Endothelial cell of umbilical vein (primary cell): ENCODE measurements around the gene CHD5. TPM values are rescaled to one million over a fixed set of nuclear protein-coding genes. Genes with fewer than 3 reads are reported as not detected.

Experiments
- BruUV-seq: library from RNA; stranded (reverse); fragments of 400-500 nt; replicated peaks from 2 replicates; lab custom pipeline; 2021; lab: Mats Ljungman, UMichigan
- CTCF ChIA-PET: fragments of 300-600, 350-600 bp; sonication (Branson Sonifier 250); formaldehyde crosslinking; loops from one replicate; lab custom pipeline; 2021; ENCODE audit warnings: antibody characterized with exemption, inconsistent platforms; lab: Charles Lee
- POLR2A ChIA-PET: fragments of 300-600, 350-600 bp; sonication (Branson Sonifier 250); formaldehyde crosslinking; loops from one replicate; lab custom pipeline; 2021; ENCODE audit warnings: antibody characterized with exemption, inconsistent platforms; lab: Charles Lee
- DNase-seq: peaks from one replicate; pipeline ENCODE4 v3.0.0-alpha.2; 2011; ENCODE audit warnings: low read depth, low spot score
- FAIRE-seq: peaks from 2 replicates; lab custom pipeline; 2011; peaks lifted over from hg19 to GRCh38; lab: Jason Lieb, UNC
- H2AFZ ChIP-seq: 2 replicates; pipeline ENCODE4 v1.6.0; 2012; ENCODE audit warnings: low read depth, low read length, control low read depth, inconsistent platforms
- H3K27ac ChIP-seq: 2 replicates; pipeline ENCODE4 v1.5.1; 2011; ENCODE audit warnings: low read depth, mild to moderate bottlenecking, control low read depth, low read length, moderate library complexity; ENCODE audit not compliant: insufficient read depth
- H3K27me3 ChIP-seq, 2 experiments: 2 replicates each; pipeline versions ENCODE4 v1.6.0 to v1.6.1; 2011; ENCODE audit warnings: low read length in 2 of 2, mixed read lengths in 1 of 2; ENCODE audit not compliant: control insufficient read depth in 2 of 2, insufficient read depth in 2 of 2
- H3K36me3 ChIP-seq, 2 experiments: 2 replicates in 1 of 2; 3 replicates in 1 of 2; pipeline ENCODE4 v1.5.1; 2011; ENCODE audit warnings: low read length in 2 of 2, mild to moderate bottlenecking in 1 of 2, moderate library complexity in 1 of 2; ENCODE audit not compliant: control insufficient read depth in 2 of 2, insufficient read depth in 2 of 2; ENCODE audit errors: extremely low read depth in 1 of 2
- H3K4me1 ChIP-seq: 3 replicates; pipeline ENCODE4 v1.5.1; 2011; ENCODE audit warnings: mild to moderate bottlenecking, low read length; ENCODE audit not compliant: control insufficient read depth, insufficient read depth; ENCODE audit errors: extremely low read depth
- H3K4me2 ChIP-seq: 2 replicates; pipeline ENCODE4 v1.6.1; 2011; ENCODE audit warnings: low read length, control low read depth, mixed read lengths; ENCODE audit not compliant: insufficient read depth
- H3K4me3 ChIP-seq, 3 experiments: fragments of 200-600 bp in 1 of 3; sonication (generic), shearing (Covaris generic) in 1 of 3; replicated peaks in 1 of 3; 2 replicates each; pipeline ENCODE4 v1.5.1; 2011 to 2016; ENCODE audit warnings: control low read depth in 3 of 3, low read length in 3 of 3, mild to moderate bottlenecking in 2 of 3, inconsistent platforms in 1 of 3, low read depth in 1 of 3, moderate library complexity in 1 of 3; ENCODE audit not compliant: insufficient read depth in 1 of 3
- H3K79me2 ChIP-seq: 2 replicates; pipeline ENCODE4 v1.6.0; 2012; ENCODE audit warnings: low read length, inconsistent platforms; ENCODE audit not compliant: control insufficient read depth, insufficient read depth
- H3K9ac ChIP-seq: replicated peaks from 2 replicates; pipeline ENCODE3; 2011; ENCODE audit warnings: low read length, control low read depth; ENCODE audit not compliant: insufficient read depth; ENCODE audit errors: extremely low read depth
- H3K9me1 ChIP-seq: replicated peaks from 3 replicates; pipeline ENCODE4 v1.6.0; 2011; ENCODE audit warnings: mild to moderate bottlenecking, low read length; ENCODE audit not compliant: control insufficient read depth, insufficient read depth; ENCODE audit errors: extremely low read depth
- H3K9me3 ChIP-seq: replicated peaks from 2 replicates; pipeline ENCODE4 v1.5.1; 2012; ENCODE audit warnings: low read length, inconsistent platforms; ENCODE audit not compliant: control insufficient read depth, insufficient read depth
- H4K20me1 ChIP-seq: replicated peaks from 2 replicates; pipeline ENCODE3; 2011; ENCODE audit warnings: mild to moderate bottlenecking, low read length; ENCODE audit not compliant: control insufficient read depth, insufficient read depth; ENCODE audit errors: extremely low read depth
- CTCF ChIP-seq, 2 donors: IDR thresholded peaks; 1 replicate in 1 of 2; 2 replicates in 1 of 2; pipeline ENCODE4 v1.5.1; 2011; ENCODE audit warnings: low read length in 2 of 2, mild to moderate bottlenecking in 2 of 2, moderate library complexity in 2 of 2, control low read depth in 1 of 2, inconsistent platforms in 1 of 2, low read depth in 1 of 2; ENCODE audit not compliant: insufficient read depth in 1 of 2; ENCODE audit errors: extremely low read depth in 1 of 2
- EZH2 ChIP-seq: IDR thresholded peaks from 2 replicates; pipeline ENCODE4 v1.6.1; 2012; ENCODE audit warnings: borderline replicate concordance, low read depth, mild to moderate bottlenecking, moderate library complexity, low read length, inconsistent platforms; ENCODE audit not compliant: severe bottlenecking
- FOS ChIP-seq: IDR thresholded peaks from 2 replicates; pipeline ENCODE4 v1.6.1; 2011; ENCODE audit warnings: mild to moderate bottlenecking, low read length, moderate library complexity, borderline replicate concordance; ENCODE audit not compliant: insufficient read depth
- GATA2 ChIP-seq: IDR thresholded peaks from 2 replicates; pipeline ENCODE4 v1.7.0; 2011; ENCODE audit warnings: low read depth, mild to moderate bottlenecking, moderate library complexity, mixed read lengths, low read length; ENCODE audit not compliant: insufficient read length, insufficient read depth
- JUN ChIP-seq: IDR thresholded peaks from 2 replicates; pipeline ENCODE4 v1.6.1; 2011; ENCODE audit warnings: borderline replicate concordance, low read depth; ENCODE audit not compliant: insufficient read length, insufficient read depth
- MAX ChIP-seq: IDR thresholded peaks from 2 replicates; pipeline ENCODE4 v1.6.1; 2011; ENCODE audit not compliant: insufficient read depth, insufficient read length
- MYC ChIP-seq: IDR thresholded peaks from one replicate; pipeline ENCODE4 v1.6.1; 2011; ENCODE audit warnings: mild to moderate bottlenecking, low read depth, low read length
- POLR2A ChIP-seq: IDR thresholded peaks from 2 replicates; pipeline ENCODE4 v1.6.1; 2012; ENCODE audit warnings: low read depth, mild to moderate bottlenecking, control low read depth, low read length
- POLR2AphosphoS5 ChIP-seq: IDR thresholded peaks from 2 replicates; pipeline ENCODE4 v1.6.1; 2012; ENCODE audit warnings: low read depth, mild to moderate bottlenecking, control low read depth, low read length, moderate library complexity; ENCODE audit not compliant: insufficient read depth
- dilution Hi-C: fragments of 300-500 bp; cut with MboI; formaldehyde crosslinking; loops from one replicate; pipeline ENCODE4 v1.15.0; 2019; ENCODE audit warnings: low sequenced_read_pairs; ENCODE audit not compliant: extremely low pct_ligation_motif_present
- intact Hi-C: fragments of 100-400 bp; cut with micrococcal nuclease; formaldehyde crosslinking; loops from one replicate; pipeline ENCODE4 v1.10.0; 2022
- polyA plus RNA-seq, 4 experiments: library from polyadenylated mRNA; depleted of rRNA in 3 of 4; stranded (reverse) in 3 of 4; unstranded in 1 of 4; fragments of >200 nt; gene quantifications; 2 replicates each; pipeline versions ENCODE4 v1.2.1 to v1.2.3, GENCODE V29; 2011 to 2012; ENCODE audit warnings: missing spikeins in 1 of 4
- total RNA-seq: library from RNA; stranded (reverse); gene quantifications from 2 replicates; pipeline ENCODE4 v1.2.3, GENCODE V29; 2021

The CHD5 gene
- total and polyA plus RNA-seq, 2 donors (not counting 3 experiments of a cell fraction or from before 2014, with no cell fraction given): 0.04 to 0.11 TPM

- TF ChIP-seq JUN (no peak), MYC (no peak), POLR2A (no peak), CTCF (IDR thresholded peaks at IDR 0.05; ENCODE audit: extremely low read depth in 1 of 2, insufficient read depth in 1 of 2, low read depth in 1 of 2, low read length in 2 of 2) (no peak), EZH2 (no peak), GATA2 (no peak), POLR2AphosphoS5 (no peak), FOS (no peak), MAX (no peak)
- BruUV-seq: no TSS peak
- ChIA-PET CTCF (interaction anchor here (1.9 to 2.2 kb wide), 2 partner anchors 53 to 138 kb away, joined by 5 to 7 read pairs; no protein-coding TSS in a partner anchor), POLR2A (interaction anchor here (0.6 kb wide), 1 partner anchor 21 kb away, joined by 9 read pairs; no protein-coding TSS in a partner anchor)
- no peak for DNase-seq
- Histone ChIP-seq H3K9me3 (no peaks in the 10 kb centered on the region), H4K20me1 (no peaks in the 10 kb centered on the region), H3K27ac (no peak overlapping the region), H3K9me1 (no peaks in the 10 kb centered on the region), H2AFZ (no peak overlapping the region), H3K79me2 (no peaks in the 10 kb centered on the region), H3K9ac (no peak overlapping the region), H3K36me3 (no peaks in the 10 kb centered on the region), H3K27me3 (no peaks in the 10 kb centered on the region), H3K4me3 (no peak overlapping the region), H3K4me1 (no peaks in the 10 kb centered on the region), H3K4me2 (no peak overlapping the region)
- dilution Hi-C loops (no loop called here), intact Hi-C loops (no loop called here)
- no peak for FAIRE-seq
Observed at GRCh38 chr1:6106321-6106731, 73.8 kb downstream of the CHD5 start.
